HS-27A (cell line): Measurements from ENCODE around the gene SRP9.
"Not testable (repeated sequence)": the region's sequence is repeated elsewhere in the genome, so short reads cannot be mapped to it uniquely, and the experiment has no call there.

ENCODE experiments used
- DNase-seq: peaks from one replicate; pipeline ENCODE4 v3.0.0-alpha.2; 2012; ENCODE audit warnings: low read depth, missing footprints

Gene SRP9

DNA sequence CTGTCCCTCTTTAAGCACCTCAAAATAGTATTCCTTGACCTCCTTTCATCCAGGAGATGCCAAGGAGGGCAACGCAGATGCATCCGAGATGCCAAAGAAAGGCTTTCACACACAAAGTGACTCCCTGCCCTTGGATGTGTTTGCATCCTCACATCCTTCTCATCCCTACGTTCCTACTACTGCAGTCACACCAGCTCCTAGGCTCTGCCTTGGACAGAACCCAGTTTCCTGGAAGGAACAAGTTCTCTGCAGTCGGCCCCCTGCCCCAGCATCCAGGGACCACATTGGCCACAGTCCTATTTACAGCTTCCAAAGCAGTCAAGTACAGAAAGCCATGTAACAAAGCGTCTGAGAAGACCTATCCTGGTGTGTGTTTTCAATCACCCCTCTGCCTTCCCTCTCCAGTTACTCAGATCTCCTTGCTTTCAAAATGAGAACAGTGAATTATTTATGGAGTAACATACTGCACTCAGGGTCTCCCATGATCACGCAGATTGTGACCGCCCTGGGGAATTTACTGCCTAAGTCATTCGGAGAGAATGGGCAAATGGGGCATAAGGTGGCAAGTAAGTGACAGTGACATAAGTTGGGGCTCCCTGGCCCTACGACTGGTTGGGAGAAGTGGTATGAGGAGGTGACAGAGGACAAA, 21.8 kb upstream of the SRP9 start:
- no peak for DNase-seq

DNA sequence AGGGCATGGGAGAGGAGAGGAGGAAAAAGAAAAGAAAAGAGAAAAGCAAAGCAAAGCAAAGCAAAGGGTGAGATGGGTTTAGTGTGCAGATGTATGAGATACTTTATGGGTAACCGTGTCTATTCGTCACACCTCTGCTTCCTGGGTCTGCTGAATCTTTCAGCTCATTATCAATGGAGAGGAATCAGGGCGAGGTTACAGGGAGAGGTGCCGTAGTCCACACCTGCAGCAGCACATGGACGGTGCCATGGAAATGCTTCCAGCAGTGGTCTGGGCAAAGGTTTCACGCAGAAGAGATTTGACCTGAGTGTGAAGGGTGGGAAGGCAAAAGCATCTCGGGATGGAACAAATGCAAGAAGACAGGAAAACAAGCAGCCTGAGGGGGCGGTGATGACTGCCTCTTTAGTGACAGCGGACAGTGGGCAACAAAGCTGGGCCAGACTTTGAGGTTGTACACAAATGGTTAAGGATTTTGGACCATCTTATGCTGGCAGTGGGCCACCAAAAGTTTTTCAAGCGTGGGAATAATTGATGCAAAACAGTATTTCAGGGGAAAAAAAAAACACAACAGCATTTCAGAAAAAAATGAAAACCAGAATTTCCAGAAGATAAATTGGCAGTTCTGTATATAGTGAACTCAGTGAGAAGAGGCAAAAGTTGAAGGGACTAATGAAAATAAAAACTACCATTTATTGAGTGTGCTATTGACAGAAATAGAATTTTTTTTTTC, 19.5 kb upstream of the SRP9 start:
- DNase-seq, result no peak

DNA sequence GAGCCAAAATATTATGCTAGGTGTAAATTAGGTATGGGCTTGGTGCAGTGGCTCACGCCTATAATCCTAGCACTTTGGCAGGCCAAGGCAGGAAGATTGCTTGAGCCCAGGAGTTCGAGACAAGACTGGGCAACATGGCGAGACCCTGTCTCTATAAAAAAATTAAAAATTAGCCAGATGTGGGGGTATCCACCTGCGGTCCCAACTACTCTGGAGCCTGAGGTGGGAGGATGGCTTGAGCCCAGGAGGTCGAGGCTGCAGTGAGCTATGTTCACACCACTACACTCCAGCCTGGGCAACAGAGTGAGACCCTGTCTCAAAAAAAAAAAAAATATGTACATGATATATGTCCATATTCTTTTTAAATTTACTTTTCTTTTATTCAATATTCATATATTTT, 17.7 kb upstream of the SRP9 start:
- DNase-seq, result not testable (repeated sequence)

DNA sequence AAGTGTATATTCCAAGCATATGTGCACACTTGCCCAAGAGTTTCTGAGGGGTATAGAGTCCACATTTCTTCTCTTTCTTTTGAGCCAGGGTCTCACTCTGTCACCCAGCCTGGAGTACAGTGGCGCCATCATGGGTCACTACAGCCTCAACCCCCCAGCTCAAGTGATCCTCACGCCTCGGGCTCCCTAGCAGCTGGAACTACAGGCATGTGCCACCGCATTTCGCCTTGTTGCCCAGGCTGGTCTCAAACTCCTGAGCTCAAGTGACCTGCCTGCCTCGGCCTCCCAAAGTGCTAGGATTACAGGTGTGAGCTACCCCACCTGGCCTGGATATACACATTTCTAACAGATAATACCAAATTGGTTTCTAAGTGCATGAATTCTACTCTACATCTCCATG, 17.1 kb upstream of the SRP9 start:
- no peak for DNase-seq

DNA sequence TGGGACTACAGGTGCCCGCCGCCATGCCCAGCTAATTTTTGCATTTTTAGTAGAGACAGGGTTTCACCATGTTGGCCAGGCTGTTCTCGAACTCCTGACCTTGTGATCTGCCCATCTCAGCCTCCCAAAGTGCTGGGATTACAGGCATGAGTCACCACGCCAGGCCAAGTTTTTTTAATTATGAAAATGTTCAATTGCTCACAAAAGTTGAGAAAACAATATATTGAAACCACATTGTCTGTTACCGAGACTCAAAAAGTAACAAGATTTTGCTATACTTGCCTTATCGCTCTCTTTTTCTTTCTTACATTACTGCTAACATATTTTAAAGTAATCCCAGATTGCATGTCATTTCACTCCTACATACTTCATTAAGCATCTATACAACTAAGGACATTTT, 16.2 kb upstream of the SRP9 start:
- DNase-seq, result not testable (repeated sequence)

DNA sequence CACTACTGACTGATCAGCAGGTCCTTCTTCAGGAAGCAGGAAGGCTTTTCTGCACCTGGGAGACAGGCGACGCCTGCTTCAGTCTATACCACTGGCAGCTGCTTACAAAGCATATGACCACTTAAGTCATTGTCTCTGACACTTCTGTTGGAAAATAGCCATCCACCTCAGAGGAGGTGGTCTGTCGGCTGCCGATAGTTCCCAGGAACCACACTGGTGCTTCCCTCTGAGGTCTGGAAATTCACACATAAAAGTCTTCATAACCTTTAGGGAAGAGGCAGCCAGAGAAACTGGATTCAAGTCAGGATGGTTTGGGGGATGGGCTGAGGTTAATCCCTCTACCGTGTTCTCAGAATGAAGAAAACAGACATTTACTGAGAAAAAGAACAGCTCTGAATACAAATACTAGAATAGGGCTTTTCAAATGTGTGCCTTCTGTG, 15.6 kb upstream of the SRP9 start:
- DNase-seq, result no peak

DNA sequence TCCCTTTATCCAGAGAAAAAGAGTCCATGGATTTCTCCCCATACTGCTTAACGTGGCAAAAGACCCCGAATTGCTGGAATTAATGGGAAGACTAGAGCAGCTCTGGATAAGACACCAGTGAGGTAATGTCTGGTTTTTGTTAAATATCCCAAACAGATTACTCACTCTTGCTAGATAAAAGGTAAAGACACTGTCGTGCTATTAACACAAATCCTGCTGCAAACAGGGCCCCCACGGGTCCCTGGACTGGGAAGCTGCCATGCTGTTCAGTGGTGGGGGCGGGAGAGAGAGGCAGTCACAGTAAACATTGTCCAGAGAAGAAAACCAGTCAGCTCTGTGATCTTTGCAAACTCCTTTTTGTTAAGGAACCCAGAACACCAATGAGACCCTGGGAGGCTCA, 15.2 kb upstream of the SRP9 start:
- no peak for DNase-seq

DNA sequence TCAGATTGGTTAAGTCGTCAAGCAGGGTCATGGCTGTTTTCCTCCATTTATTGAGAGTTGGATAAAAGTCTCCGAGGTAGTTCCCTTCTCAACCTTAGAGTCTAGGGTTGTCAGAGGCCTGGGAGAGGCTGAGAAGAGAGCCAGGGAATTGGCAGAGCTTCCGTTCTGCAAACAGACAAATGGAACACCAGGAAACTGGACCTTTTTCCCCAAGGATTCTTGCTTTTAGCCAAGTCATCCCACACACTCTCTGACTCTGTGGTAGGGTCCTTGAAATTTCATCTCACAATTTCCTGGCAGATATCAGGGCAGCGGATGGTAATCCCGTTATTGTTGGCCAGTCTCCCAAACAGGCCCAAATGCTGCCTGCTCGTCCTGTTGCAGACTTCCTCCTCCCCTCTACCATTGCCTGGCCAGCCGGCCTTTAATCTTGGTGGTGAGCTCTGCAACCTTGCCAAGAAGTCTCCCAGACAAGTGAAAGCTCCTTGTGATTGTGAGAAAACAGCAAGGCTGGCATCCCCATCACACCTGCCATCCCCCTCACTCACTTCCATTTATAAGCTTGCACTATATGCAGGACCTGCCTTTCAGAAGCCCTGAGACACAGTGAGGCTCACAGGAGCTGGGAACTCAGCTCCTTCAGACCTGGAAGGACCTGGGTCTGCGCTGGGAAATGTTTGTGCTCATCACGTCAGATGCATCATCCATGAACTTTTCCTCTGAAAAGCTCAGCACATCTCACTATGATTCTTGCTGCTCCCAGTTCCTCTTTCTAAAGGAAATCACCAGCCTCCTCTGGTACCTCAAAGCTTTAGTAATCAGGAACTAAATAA, 13.7 kb upstream of the SRP9 start:
- DNase-seq, result no peak

DNA sequence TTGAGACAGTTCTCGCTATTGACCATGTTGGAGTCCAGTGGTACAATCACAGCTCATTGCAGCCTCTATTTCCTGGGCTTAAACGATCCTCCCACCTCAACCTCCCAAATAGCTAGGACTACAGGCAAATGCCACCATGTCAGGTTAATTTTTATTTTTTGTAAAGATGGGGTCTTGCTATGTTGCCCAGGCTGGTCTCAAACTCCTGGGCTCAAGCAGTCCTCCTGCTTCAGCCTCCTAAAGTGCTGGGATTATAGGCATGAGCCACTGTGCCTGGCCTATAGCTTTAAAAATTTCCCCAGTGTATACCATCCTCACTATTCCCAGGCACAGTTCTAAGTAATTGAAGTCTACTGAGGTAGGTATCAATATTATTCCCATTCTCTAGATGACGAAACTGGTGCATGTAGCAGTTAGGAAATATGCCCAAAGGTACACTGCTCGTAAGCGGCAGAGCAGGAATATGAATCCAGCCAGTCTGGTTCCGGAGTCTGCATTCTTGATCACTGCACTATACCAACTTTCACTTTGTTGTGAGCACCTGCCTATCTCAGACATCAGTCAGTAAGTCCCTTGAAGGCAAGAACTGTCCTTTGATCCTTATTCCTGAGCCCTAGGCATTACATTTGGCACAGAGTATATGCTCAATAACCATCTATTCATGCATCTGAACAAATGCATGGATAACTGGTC, 11.5 kb upstream of the SRP9 start:
- DNase-seq, result no peak

DNA sequence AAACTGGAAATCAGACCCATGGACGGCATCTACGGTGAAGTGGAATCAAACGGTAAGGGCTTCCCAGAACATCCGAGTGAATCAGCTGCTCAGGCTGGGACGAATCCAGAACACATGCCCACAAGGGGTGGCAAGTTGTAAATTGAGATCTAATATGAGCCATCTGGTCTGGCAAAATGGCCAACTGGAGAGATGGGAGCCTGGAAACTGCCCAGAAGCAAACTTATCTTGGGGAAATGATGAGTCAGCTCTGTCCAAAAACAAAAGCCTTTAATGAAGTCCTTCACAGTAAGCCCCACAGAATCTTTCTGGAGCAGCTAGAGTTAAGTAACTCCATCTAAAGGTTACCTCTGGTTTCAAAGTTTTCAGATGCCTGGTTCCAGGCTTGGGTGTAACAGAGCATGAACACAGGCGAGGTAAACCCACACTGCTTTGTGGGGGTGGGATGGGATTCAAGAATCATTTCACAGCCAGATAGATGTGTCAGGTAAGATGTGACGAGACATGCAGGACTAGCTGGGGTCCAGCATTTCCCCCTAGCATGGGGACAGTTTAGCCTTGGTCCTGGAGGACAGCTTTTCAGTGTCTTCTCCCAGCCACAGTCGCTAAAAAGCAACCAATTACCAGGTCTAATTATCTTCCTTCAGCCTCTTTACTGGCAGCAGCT, 10.5 kb upstream of the SRP9 start:
- DNase-seq, result peak; percentile 82

DNA sequence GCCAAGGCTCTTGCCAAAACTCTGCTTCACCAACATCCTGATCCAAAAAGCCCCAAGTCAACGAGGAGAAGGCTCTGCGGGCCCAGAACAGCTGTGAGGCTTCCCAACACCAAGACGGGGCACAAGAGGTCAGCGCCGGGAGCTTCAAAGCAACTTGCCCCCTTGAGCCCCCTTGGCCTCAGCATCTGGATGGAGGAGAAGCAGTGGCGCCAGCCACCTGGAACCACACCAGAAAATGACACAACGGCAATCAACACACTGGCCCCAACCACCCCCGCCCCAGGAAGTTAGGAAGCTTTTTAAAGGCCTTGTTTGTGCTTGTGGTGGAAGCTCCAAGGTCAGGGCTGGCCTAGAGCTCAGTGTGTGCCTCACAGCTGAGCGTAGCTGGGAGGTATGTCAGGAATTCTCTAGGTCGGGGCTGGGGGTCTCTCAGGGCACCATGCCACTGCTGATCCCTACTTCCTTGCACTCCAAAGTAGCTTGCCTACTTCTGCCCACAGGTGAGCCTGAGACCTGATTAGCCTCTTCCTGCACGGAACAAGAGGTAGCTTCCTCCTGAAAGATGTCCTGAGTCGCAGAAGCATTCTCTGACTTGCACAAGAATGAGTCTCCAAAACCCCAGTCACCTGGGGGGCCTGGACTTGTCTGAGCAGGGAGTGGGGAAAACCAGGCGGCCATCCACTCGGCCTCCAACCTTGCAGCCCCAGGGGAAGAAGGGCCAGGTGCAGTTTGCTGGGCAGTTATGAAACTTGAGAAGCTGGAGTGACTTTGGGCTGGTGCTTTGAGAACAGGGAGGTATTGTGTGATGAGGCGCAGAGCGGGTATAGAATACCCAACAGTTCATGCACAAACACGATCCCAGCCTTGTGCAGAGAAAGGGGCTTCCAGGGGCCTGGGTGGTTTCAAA, 9.7 kb upstream of the SRP9 start:
- no peak for DNase-seq

DNA sequence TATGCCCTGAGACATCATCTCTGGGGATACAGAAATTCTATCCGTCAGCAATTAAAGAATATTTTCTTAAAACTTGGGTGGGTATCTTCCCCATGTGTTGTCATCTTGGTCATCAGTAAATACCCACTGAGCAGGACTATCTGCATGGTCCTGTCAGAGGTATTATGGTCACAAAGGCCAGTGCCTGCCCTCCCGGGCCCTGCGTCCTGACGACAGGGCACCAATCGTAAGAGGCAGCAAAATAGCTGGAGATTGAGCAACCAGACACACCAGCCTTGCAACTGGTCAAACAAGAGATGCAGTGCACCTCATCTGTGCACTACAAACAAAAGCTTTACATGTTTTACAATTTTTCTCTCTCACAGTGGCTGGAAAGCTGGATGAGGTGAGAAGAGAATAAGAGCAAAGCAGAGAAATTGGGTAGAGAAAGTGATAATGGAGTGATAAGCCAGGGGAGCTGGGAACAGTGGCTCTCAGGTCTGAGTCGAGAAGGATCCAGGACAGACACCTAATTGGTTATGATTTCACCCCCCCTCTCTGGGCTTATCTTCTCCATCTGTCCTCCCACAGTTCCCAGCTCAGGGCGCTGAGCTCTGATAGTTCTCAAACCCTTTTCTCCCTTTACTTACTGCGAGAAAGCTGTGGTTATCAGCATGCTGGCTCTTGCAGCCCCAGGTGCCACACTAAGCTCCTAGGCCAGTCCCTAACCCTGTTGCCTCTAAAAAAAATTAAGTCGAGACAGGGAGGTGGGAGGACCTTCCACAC, 8.8 kb upstream of the SRP9 start:
- DNase-seq, result no peak

DNA sequence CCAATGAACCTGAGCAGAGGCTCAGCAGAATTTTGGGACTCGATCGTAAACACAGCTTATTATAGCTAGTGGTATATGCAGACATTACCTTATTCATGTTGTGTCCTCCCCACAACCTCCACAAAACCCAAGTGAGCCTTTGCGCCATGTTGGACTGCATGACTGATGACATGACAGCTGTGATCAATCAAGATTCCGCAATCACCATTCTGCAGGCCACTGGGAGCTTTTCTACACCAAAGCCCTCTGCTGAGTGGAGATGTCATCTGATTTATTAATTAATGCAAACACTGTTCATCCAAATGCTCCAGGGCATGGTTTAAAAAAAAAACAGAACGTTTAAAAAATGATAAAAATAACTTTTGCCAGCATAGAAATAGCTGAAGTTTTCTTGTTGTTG, 7.9 kb upstream of the SRP9 start:
- no peak for DNase-seq

DNA sequence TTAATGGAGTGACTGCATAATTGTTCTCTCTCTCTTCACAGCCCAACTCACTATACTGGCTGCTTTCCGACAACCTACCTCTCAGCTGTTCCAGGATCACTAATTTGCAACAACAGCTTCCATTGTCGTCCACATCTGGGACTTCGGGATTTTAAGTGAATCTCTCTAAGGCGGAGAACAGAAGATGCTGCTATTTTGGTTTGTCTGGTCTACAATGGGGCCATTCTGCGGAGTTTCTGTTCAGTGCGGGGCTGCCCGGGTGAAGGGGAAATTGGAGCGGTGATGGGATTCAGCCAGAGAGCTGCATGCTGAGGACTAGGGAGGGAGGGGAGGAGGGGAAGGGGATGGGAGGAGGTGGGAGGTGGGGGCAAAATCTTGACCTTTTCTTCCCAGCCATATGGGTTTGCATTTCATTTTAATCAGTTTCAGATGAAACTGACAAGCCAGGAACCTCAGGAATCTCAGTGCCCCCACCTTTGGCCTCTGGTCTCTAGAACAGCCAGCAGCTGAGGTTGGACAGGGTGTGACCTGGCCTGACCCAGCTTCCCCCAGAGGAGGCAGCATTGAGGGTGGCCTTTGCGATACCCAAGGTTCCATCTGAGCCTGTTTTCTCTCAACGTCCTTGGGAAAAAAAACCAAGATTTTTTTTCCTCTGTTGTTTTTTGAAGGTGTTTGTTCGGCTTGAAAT, 6.9 kb upstream of the SRP9 start:
- no peak for DNase-seq

DNA sequence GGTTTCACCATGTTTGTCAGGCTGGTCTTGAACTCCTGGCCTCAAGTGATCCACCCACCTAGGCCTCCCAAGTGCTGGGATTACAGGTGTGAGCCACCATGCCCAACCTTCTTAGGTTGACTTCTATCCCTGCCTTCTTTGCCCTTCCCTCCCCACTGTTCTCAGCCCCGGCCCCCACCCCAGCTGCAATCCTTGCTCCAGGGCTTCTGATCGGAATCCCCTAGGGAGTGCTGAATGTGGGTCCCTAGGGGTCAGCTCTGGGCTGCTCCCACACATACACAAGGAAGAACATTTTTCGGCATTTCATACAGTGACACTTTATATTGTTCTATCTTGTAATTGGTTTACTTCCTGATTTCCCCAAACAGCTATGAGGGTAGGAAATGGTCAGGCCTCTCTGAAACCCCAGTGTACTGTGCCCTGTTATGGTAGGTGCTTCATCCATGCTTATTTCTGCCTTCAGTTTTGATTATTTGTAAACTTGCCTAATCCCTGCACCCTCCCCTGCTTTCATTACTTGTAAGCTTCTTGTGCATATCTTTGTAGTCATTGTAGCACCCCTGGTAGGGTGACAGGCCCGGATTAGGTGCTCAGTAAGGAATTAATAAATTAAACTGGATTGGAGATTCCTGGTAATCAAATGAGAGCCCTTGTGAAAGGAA, 5.8 kb upstream of the SRP9 start:
- no peak for DNase-seq

DNA sequence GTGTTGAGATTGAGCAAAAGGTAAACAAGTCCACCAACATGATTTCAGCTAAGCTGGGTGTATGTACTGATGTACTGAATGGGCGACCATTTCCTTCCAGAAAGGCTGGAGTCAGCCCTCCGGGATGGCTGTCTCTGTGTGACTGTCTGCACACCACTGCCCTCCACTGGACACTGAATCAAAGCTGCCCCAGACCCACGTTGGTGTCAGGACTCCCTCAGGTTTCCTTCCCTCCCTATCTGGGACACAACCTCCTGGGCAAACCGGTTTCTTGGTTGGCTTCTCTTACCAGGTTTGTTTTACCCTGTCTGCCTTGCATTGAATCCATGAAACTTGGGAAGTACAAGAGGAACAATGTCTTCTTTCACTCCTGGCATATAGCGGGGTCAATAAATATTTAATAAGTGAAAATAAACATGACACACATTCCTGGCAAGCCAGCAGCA, 5.3 kb upstream of the SRP9 start:
- DNase-seq, result no peak

DNA sequence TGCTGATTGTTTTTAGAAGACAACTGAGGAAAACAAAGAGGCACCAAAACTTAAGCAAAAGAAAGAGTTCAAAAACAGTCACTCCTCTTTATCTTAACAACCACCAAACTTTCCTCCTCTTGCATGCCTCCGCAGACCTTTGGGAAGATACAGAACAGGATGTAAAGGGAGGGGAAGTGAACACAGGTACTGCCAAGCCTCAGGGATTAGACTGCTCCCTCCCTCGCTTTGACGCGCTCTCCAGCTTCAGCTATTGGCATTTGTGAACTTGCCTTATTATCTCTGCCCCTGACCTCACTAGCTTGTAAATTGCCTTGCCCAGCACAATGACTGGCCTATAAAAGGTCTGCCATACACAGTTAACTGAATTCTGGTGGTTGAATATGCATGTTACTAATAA, 4.8 kb upstream of the SRP9 start:
- no peak for DNase-seq

DNA sequence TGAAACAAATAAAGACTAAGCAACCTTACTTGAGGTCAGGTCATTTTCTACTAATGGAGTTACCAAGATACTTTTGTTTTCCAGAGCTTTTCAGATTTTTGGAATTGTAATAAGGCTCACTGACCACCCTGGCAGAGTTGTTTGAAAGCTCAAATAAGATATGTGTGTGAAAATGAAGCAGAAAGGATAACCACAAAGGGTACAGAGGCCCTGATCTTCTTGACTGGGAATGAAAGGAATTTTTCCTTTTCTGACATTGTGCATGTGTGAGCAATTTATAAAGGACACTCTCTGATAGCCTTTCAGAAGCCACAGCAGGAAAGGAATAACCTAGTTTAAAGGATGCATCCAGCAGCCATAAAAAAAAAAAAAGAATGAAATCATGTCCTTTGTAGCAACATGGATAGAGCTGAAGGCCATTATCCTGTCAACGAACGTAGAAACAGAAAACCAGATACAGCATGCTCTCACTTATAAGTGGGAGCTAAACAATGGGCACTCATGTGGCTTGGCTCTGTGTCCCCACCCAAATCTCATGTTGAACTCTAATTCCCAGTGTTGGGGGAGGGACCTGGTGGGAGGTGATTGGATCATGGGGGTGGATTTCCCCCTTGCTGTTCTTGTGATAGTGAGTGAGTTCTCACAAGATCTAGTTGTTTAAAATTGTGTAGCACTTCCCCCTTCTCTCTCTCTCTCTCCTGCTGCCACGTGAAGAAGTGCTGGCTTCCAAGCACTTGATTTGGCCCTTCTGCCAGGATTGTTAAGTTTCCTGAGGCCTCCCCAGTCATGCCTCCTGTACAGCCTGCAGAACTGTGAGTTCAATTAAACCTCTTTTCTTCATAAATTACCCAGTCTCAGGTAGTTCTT, 3.1 kb upstream of the SRP9 start:
- DNase-seq, result no peak
